Hepatocyte (in vitro differentiated cells): ENCODE results near the gene SCIMP. TPM values are rescaled to one million over a fixed set of nuclear protein-coding genes. Genes with fewer than 3 reads are reported as not detected.

Source experiments
- DNase-seq: peaks from one replicate; pipeline ENCODE4 v3.0.0-alpha.2; 2016; ENCODE audit warnings: low spot score
- H2AFZ ChIP-seq: fragments of 200-600 bp; sonication (generic); 2 replicates; pipeline ENCODE4 v1.6.0; 2016; ENCODE audit warnings: antibody characterized with exemption, mild to moderate bottlenecking
- H3K27ac ChIP-seq: fragments of 200-600 bp; sonication (generic); 2 replicates; pipeline ENCODE4 v1.5.1; 2016; ENCODE audit warnings: mild to moderate bottlenecking
- H3K27me3 ChIP-seq: fragments of 200-600 bp; sonication (generic); 2 replicates; pipeline ENCODE4 v1.6.1; 2016
- H3K36me3 ChIP-seq: fragments of 200-600 bp; sonication (generic); replicated peaks from 2 replicates; pipeline ENCODE4 v1.5.1; 2016; ENCODE audit warnings: low read depth; ENCODE audit not compliant: insufficient read depth
- H3K4me1 ChIP-seq: fragments of 200-600 bp; sonication (generic); 2 replicates; pipeline ENCODE4 v1.5.1; 2016; ENCODE audit warnings: mild to moderate bottlenecking, moderate library complexity; ENCODE audit not compliant: insufficient read depth
- H3K4me2 ChIP-seq: fragments of 200-600 bp; sonication (generic); 2 replicates; pipeline ENCODE4 v1.6.0; 2016
- H3K4me3 ChIP-seq: fragments of 200-600 bp; sonication (generic); 2 replicates; pipeline ENCODE4 v1.5.1; 2016; ENCODE audit warnings: mild to moderate bottlenecking
- H3K79me2 ChIP-seq: fragments of 200-600 bp; sonication (generic); 2 replicates; pipeline ENCODE4 v1.6.0; 2017; ENCODE audit warnings: mild to moderate bottlenecking
- H3K9me2 ChIP-seq: fragments of 200-600 bp; sonication (generic); replicated peaks from 2 replicates; pipeline ENCODE4 v1.6.0; 2017; ENCODE audit warnings: mild to moderate bottlenecking; ENCODE audit not compliant: insufficient read depth
- H3K9me3 ChIP-seq: fragments of 200-600 bp; sonication (generic); 2 replicates; pipeline ENCODE4 v1.5.1; 2016; ENCODE audit warnings: low read depth, mild to moderate bottlenecking
- H4K20me1 ChIP-seq: fragments of 200-600 bp; sonication (generic); 2 replicates; pipeline ENCODE4 v1.6.0; 2016; ENCODE audit warnings: mild to moderate bottlenecking; ENCODE audit not compliant: insufficient read depth, poor library complexity, severe bottlenecking
- EZH2 ChIP-seq: fragments of 200-600 bp; sonication (generic); IDR thresholded peaks from 2 replicates; pipeline ENCODE4 v1.6.1; 2016; ENCODE audit warnings: antibody characterized with exemption, mild to moderate bottlenecking, borderline replicate concordance
- EZH2phosphoT487 ChIP-seq: fragments of 200-600 bp; sonication (generic); IDR thresholded peaks from one replicate; pipeline ENCODE4 v1.6.1; 2018; ENCODE audit warnings: antibody characterized with exemption, mild to moderate bottlenecking, low read depth, moderate library complexity; ENCODE audit not compliant: unreplicated experiment, severe bottlenecking
- WGBS: methylation state at CpG from one replicate; pipeline ENCODE4 v1.1.6; 2016; ENCODE audit warnings: low lambda C conversion rate; ENCODE audit errors: missing lambda C conversion rate; 5-methylcytosine and 5-hydroxymethylcytosine counted together
- polyA plus RNA-seq: library from polyadenylated mRNA; unstranded; fragments of >200 nt; fragmentation: Nextera tagmentation; extraction: Ambion mirVana; gene quantifications from 2 replicates; pipeline ENCODE4 v1.2.1, GENCODE V29; 2016
- total RNA-seq: library from RNA; depleted of rRNA; stranded (reverse); fragments of >200 nt; gene quantifications from 2 replicates; pipeline ENCODE4 v1.2.3, GENCODE V29; 2014
- TF ChIP-seq, protein P1 (sequence below): fragments of 200-600 bp; sonication (generic); IDR thresholded peaks from 2 replicates; pipeline ENCODE4 v1.5.1; 2016; ENCODE audit warnings: antibody characterized with exemption, mild to moderate bottlenecking; ENCODE audit not compliant: poor library complexity

SCIMP gene
- total and polyA plus RNA-seq, 2 experiments from 2014 or later = 0.03 to 0.57 TPM

DNA sequence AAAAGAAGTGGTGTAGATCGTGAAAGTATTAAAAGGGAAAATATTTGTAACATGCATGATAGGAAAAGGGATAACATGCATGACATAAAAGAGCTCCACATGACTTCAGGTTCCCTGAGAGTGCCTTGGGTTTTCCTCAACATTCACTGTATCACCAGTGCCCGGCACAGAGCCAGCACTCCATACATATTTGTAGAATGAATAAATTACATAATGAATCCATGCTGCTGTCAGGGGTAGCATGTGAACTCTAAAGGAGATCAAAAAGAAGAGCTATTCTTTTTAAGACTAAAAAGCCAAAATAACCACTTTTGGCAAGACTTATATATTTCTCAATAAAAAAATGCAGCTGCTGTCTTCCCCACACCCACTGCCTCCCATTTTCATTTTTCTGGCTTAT, 40.3 kb downstream of the SCIMP start:
- no peak for TF ChIP-seq EZH2phosphoT487
- TF ChIP-seq EZH2 = no peak
- TF ChIP-seq, protein P1, sequence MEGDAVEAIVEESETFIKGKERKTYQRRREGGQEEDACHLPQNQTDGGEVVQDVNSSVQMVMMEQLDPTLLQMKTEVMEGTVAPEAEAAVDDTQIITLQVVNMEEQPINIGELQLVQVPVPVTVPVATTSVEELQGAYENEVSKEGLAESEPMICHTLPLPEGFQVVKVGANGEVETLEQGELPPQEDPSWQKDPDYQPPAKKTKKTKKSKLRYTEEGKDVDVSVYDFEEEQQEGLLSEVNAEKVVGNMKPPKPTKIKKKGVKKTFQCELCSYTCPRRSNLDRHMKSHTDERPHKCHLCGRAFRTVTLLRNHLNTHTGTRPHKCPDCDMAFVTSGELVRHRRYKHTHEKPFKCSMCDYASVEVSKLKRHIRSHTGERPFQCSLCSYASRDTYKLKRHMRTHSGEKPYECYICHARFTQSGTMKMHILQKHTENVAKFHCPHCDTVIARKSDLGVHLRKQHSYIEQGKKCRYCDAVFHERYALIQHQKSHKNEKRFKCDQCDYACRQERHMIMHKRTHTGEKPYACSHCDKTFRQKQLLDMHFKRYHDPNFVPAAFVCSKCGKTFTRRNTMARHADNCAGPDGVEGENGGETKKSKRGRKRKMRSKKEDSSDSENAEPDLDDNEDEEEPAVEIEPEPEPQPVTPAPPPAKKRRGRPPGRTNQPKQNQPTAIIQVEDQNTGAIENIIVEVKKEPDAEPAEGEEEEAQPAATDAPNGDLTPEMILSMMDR = no peak

DNA sequence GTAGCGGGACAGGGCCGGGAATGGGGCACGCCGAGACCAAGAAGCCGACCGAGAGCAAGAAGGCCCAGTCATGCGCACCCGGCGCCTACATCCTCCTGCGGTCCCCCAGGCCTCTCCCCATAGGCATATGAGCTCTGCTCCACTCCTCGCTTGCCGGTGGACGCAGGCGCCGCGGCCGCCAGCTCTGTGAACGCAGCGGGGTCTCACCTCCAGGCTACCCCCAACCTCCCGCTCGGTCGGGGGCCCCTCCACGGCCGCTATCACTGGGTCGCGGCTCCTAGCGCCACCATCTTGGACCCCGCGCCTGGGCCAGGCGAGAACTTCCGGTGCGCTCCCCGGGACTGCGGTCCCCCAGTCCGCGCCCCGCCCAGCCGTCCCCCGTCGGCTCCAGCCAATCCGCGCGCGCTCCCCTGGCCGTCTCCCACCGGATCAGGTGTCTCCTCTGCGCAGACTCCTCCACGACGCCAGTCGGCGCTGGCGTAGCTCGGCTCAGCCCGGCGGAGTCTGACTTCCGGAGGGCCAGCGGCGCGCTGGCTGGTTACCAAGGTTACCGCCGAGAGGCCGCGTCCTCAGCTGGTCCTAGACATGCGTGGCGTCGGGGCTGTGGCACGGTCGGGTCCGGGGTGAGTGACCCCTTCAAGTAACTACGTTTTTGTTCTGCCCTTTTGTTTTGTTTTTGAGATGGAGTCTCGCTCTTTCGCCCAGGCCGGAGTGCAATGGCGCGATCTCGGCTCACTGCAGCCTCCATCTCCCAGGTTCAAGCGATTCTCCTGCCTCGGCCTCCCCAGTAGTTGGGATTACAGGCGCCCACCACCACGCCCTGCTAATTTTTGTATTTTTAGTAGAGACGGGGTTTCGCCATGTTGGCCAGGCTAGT, 42.9 kb downstream of the SCIMP start, which contains the start of gene ZNF594:
Gene ZNF594, minus strand, starts transcription at position 328 of the 877 bp plus-strand sequence. CDS start 7,612 bp downstream, outside the sequence.
- H3K4me2 ChIP-seq = peak within 1 kb of the TSS; percentile 93
- WGBS = 14% methylated on average over 64 of the region's 82 CpGs
- H2AFZ ChIP-seq = peak within 1 kb of the TSS; percentile 66
- peaks cover 23% of the 10 kb centered on the region for H3K79me2 ChIP-seq
- peaks cover 17% of the 10 kb centered on the region for H3K9me3 ChIP-seq
- no peaks in the 10 kb centered on the region for H3K27me3 ChIP-seq
- no peak for TF ChIP-seq EZH2phosphoT487
- TF ChIP-seq, protein P1 = peak; percentile 92
- H3K4me1 ChIP-seq = peaks cover 6% of the 10 kb centered on the region
- H3K4me3 ChIP-seq = peak within 1 kb of the TSS; percentile 43
- DNase-seq = peak; percentile 98
- no peaks in the 10 kb centered on the region for H4K20me1 ChIP-seq
- no peaks in the 10 kb centered on the region for H3K9me2 ChIP-seq
- no peaks in the 10 kb centered on the region for H3K36me3 ChIP-seq
- peak within 1 kb of the TSS; percentile 54 for H3K27ac ChIP-seq

More for the DNA sequence above, 40.3 kb downstream of the SCIMP start:
- DNase-seq = no peak
- Histone ChIP-seq H3K27ac (no peak overlapping the region), H3K4me1 (peaks cover 6% of the 10 kb centered on the region), H3K27me3 (no peaks in the 10 kb centered on the region), H3K36me3 (no peaks in the 10 kb centered on the region), H3K9me3 (peaks cover 13% of the 10 kb centered on the region), H3K4me3 (no peak overlapping the region), H3K4me2 (no peak overlapping the region), H3K9me2 (no peaks in the 10 kb centered on the region), H2AFZ (no peak overlapping the region), H4K20me1 (no peaks in the 10 kb centered on the region), H3K79me2 (peaks cover 23% of the 10 kb centered on the region)
- WGBS = 95% methylated on average over 2 of the region's 2 CpGs

DNA sequence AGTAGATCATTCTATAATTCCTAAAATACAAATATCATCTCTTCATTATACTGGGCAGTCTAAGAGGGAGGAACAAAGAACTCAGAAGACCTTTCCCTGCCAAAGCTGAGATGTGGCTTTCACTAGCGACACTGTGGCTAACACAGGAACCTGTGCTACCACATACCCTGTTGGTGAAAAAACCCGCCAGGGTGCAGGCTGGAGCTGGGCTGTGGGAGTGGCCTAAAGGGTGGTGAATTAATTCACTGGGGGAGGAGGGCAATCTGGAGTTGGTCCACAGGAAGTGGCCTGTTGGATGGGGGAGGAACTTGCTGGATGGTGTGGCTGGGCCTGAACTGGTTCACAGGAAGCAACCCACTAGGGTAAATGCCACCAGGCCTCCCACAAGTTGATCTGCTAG, 50.4 kb downstream of the SCIMP start:
- Histone ChIP-seq H2AFZ (no peak overlapping the region), H3K4me1 (no peaks in the 10 kb centered on the region), H3K36me3 (peaks cover 10% of the 10 kb centered on the region), H3K79me2 (no peaks in the 10 kb centered on the region), H3K4me2 (no peak overlapping the region), H3K27ac (no peak overlapping the region), H3K9me3 (peaks cover 67% of the 10 kb centered on the region), H3K27me3 (no peaks in the 10 kb centered on the region), H3K4me3 (no peak overlapping the region), H3K9me2 (no peaks in the 10 kb centered on the region), H4K20me1 (no peaks in the 10 kb centered on the region)
- TF ChIP-seq EZH2 (no peak), EZH2phosphoT487 (no peak)
- TF ChIP-seq, protein P1 = no peak
- DNase-seq = no peak
- 98% methylated on average over 2 of the region's 2 CpGs for WGBS
